GM23338 (cell line): ENCODE results near the gene ST8SIA6. TPM values are rescaled to one million over a fixed set of nuclear protein-coding genes. Genes with fewer than 3 reads are reported as not detected.

Source experiments
- ATAC-seq: fragments of 200-7000 bp; cut with Tn5 transposase; 3 replicates; pipeline ENCODE4 v1.9.1; 2020
- DNase-seq: peaks from one replicate; pipeline ENCODE4 v3.0.0-alpha.2; 2015; ENCODE audit warnings: low spot score
- H2AFZ ChIP-seq: fragments of 200-600 bp; sonication (generic); 2 replicates; pipeline ENCODE4 v1.8.0; 2016; ENCODE audit warnings: antibody characterized with exemption, mild to moderate bottlenecking, moderate library complexity
- H3F3A ChIP-seq: fragments of 200-600 bp; sonication (generic); replicated peaks from 2 replicates; pipeline ENCODE4 v1.8.0; 2017; ENCODE audit warnings: antibody characterized with exemption, mixed run types, low read depth
- H3K27ac ChIP-seq: fragments of 200-600 bp; sonication (generic); 2 replicates; pipeline ENCODE4 v1.6.1; 2016; ENCODE audit warnings: low read depth
- H3K27me3 ChIP-seq: fragments of 200-600 bp; sonication (generic); 2 replicates; pipeline ENCODE4 v1.8.0; 2016; ENCODE audit warnings: mild to moderate bottlenecking, mixed run types, moderate library complexity; ENCODE audit not compliant: insufficient read depth
- H3K36me3 ChIP-seq: fragments of 200-600 bp; sonication (generic); 2 replicates; pipeline ENCODE4 v1.8.0; 2016; ENCODE audit warnings: mild to moderate bottlenecking; ENCODE audit not compliant: insufficient read depth
- H3K4me1 ChIP-seq: fragments of 200-600 bp; sonication (generic); 2 replicates; pipeline ENCODE4 v1.8.0; 2016; ENCODE audit warnings: mild to moderate bottlenecking, moderate library complexity; ENCODE audit not compliant: insufficient read depth
- H3K4me2 ChIP-seq: fragments of 200-600 bp; sonication (generic); 2 replicates; pipeline ENCODE4 v1.7.1; 2017; ENCODE audit warnings: mixed run types
- H3K4me3 ChIP-seq: fragments of 200-600 bp; sonication (generic); 2 replicates; pipeline ENCODE4 v1.6.1; 2016; ENCODE audit warnings: mixed run types
- H3K79me2 ChIP-seq: fragments of 200-600 bp; sonication (generic); replicated peaks from 2 replicates; pipeline ENCODE4 v1.8.0; 2017; ENCODE audit warnings: mild to moderate bottlenecking; ENCODE audit not compliant: insufficient read depth
- H3K9me2 ChIP-seq: fragments of 200-600 bp; sonication (generic); 2 replicates; pipeline ENCODE4 v1.8.0; 2017; ENCODE audit not compliant: insufficient read depth
- H4K20me1 ChIP-seq: fragments of 200-600 bp; sonication (generic); replicated peaks from 2 replicates; pipeline ENCODE4 v1.8.0; 2017; ENCODE audit warnings: mild to moderate bottlenecking; ENCODE audit not compliant: insufficient read depth
- H3K27ac Mint-ChIP-seq: 2 replicates; pipeline ENCODE4 v1.8.0; 2020; ENCODE audit warnings: inconsistent platforms, mild to moderate bottlenecking, moderate library complexity, mixed read lengths
- H3K27me3 Mint-ChIP-seq: 3 replicates; pipeline ENCODE4 v1.8.0; 2022; ENCODE audit warnings: low read depth, mild to moderate bottlenecking, moderate library complexity, mixed read lengths, inconsistent platforms; ENCODE audit not compliant: insufficient read depth, poor library complexity
- H3K36me3 Mint-ChIP-seq: 3 replicates; pipeline ENCODE4 v1.8.0; 2021; ENCODE audit warnings: low read depth, mild to moderate bottlenecking, inconsistent platforms, moderate library complexity, mixed read lengths
- H3K4me1 Mint-ChIP-seq: 3 replicates; pipeline ENCODE4 v1.8.0; 2020; ENCODE audit warnings: mild to moderate bottlenecking, inconsistent platforms, mixed read lengths
- H3K4me3 Mint-ChIP-seq: 3 replicates; pipeline ENCODE4 v1.8.0; 2021; ENCODE audit warnings: moderate library complexity, mild to moderate bottlenecking, inconsistent platforms, mixed read lengths
- H3K9me3 Mint-ChIP-seq: 3 replicates; pipeline ENCODE4 v1.8.0; 2020; ENCODE audit warnings: moderate library complexity, mild to moderate bottlenecking, inconsistent platforms, mixed read lengths
- CTCF ChIP-seq, 2 experiments: fragments of 200-600 bp in 1 of 2; sonication (generic) in 1 of 2; conservative IDR thresholded peaks; 2 replicates each; pipeline versions ENCODE4 v1.5.1 to v1.6.1; 2016 to 2017; ENCODE audit warnings: antibody characterized with exemption in 2 of 2, low read depth in 2 of 2, mild to moderate bottlenecking in 2 of 2, moderate library complexity in 1 of 2
- EZH2 ChIP-seq: fragments of 200-600 bp; sonication (generic); IDR thresholded peaks from one replicate; pipeline ENCODE4 v1.8.0; 2017; ENCODE audit warnings: antibody characterized with exemption, mild to moderate bottlenecking, low read depth; ENCODE audit not compliant: unreplicated experiment
- REST ChIP-seq: IDR thresholded peaks from one replicate; pipeline ENCODE4 v1.6.1; 2018; ENCODE audit warnings: antibody characterized with exemption; ENCODE audit not compliant: unreplicated experiment
- ZNF331 ChIP-seq: fragments of 250-450 bp; sonication (Bioruptor Pico); IDR thresholded peaks from 2 replicates; pipeline ENCODE4 v1.5.0; 2020; ENCODE audit warnings: low read depth, mild to moderate bottlenecking, moderate library complexity
- polyA plus RNA-seq: library from polyadenylated mRNA; unstranded; fragments of >200 nt; fragmentation: Nextera tagmentation; extraction: Ambion mirVana; gene quantifications from 2 replicates; pipeline ENCODE4 v1.2.1, GENCODE V29; 2016
- total RNA-seq: library from RNA; depleted of rRNA; stranded (reverse); fragments of >200 nt; shearing (Covaris generic); gene quantifications from 2 replicates; pipeline ENCODE4 v1.2.3, GENCODE V29; 2014

ST8SIA6 gene
- total and polyA plus RNA-seq, 2 experiments from 2014 or later = 1.6 to 2.3 TPM

DNA sequence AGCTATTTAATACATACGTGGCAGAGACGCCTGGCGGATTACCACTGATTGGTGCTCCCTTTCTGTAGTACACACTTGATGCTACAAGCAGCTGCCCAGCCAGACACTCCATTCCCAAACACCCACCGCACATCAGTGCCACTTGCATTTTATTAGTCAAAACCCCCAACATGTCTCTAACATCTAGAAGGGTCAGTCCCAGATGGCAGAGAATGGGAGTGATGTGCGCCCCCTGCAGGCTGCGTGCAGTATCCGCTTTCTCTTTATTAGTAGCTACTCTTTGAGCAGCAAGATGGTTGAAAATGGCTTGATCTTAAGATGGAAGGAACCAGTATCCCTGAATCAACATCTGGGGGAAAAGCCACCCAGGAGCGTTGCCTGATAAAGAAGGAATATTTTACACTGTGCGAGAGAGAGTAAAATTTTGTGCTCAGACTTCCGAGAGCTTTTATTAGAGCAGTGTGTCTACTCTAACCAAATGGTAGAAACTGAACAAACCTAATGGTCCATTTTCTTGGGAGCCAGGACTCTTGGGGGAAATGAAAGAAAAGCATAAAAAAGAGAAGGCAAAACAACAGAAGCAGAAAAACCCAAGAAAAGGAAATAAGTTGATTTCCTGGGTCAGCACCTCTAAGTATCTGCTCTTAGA is 78.3 kb downstream of the ST8SIA6 start:
- H2AFZ ChIP-seq = no peak overlapping the region

DNA sequence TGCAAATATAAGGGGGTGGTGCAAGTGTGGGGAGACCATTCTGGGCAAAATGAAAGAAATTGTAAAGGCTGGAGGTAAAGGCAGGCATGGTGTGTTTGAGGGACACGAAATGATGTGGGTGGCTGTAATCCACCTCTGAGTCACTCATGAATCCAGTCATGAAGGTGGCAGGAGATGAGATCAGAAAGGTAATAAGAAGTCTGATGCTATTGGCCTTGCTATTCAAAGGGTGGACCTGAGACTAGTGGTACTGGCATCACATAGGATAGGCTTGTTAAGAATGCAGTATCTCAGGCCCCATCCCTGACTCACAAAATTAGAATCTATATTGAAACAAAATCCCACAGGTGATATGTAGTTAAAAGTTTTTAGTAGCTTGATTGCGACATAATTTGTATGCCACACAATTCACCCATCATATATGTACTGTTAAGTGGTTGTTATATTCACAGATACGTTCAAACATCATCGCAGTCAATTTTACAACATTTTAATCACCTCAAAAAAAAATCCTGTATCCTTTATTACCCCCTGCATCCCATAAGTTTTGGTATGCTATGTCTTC is 85.6 kb downstream of the ST8SIA6 start:
- Histone ChIP-seq H2AFZ (no peak overlapping the region), H3K9me2 (no peaks in the 10 kb centered on the region), H3F3A (no peaks in the 10 kb centered on the region), H3K27me3 (no peaks in the 10 kb centered on the region), H3K4me1 (no peaks in the 10 kb centered on the region), H4K20me1 (no peaks in the 10 kb centered on the region), H3K4me3 (no peak overlapping the region), H3K79me2 (no peaks in the 10 kb centered on the region), H3K4me2 (no peak overlapping the region), H3K36me3 (no peaks in the 10 kb centered on the region), H3K27ac (no peak overlapping the region)
- Mint-ChIP-seq H3K4me1 (no peaks in the 10 kb centered on the region), H3K9me3 (peaks cover 8% of the 10 kb centered on the region; the same call in 1 of the 3 replicates), H3K27ac (no peak overlapping the region), H3K36me3 (no peaks in the 10 kb centered on the region), H3K27me3 (peaks cover 2% of the 10 kb centered on the region), H3K4me3 (no peak overlapping the region)
- ATAC-seq (no peak), DNase-seq (no peak)
- TF ChIP-seq CTCF (conservative IDR thresholded peaks at IDR 0.05; ENCODE audit: low read depth in 2 of 2) (no peak), ZNF331 (no peak), REST (no peak)

More for the DNA sequence above, 78.3 kb downstream of the ST8SIA6 start:
- H3K36me3 ChIP-seq = no peaks in the 10 kb centered on the region
- H3K27ac Mint-ChIP-seq = no peak overlapping the region
- no peaks in the 10 kb centered on the region for H3K27me3 ChIP-seq
- no peaks in the 10 kb centered on the region for H3F3A ChIP-seq
- peaks cover 21% of the 10 kb centered on the region for H3K4me1 Mint-ChIP-seq
- no peaks in the 10 kb centered on the region for H3K9me2 ChIP-seq
- H3K4me3 ChIP-seq = no peak overlapping the region
- peaks cover 20% of the 10 kb centered on the region for H3K4me1 ChIP-seq
- H3K79me2 ChIP-seq = no peaks in the 10 kb centered on the region
- DNase-seq = peak; percentile 81
- H3K4me3 Mint-ChIP-seq = no peak overlapping the region
- H3K4me2 ChIP-seq = no peak overlapping the region
- H3K36me3 Mint-ChIP-seq = no peaks in the 10 kb centered on the region
- peaks cover 7% of the 10 kb centered on the region for H3K27me3 Mint-ChIP-seq
- peak; percentile 86 for ATAC-seq
- H3K9me3 Mint-ChIP-seq = no peaks in the 10 kb centered on the region
- H3K27ac ChIP-seq = no peak overlapping the region
- TF ChIP-seq EZH2 (no peak), CTCF (conservative IDR thresholded peaks at IDR 0.05; ENCODE audit: low read depth in 2 of 2) (peak; percentile 86 to 98)
- no peaks in the 10 kb centered on the region for H4K20me1 ChIP-seq
